Measurements from ENCODE around the gene COL23A1. TPM values are rescaled to one million over a fixed set of nuclear protein-coding genes. Genes with fewer than 3 reads are reported as not detected.

Gene COL23A1
- total RNA-seq, 4 donors from 2014 or later = 0.83 to 1.8 (median 1.5) TPM

- WGBS = 32% methylated on average over 7 of the region's 7 CpGs
- Histone ChIP-seq H3K27ac (replicated peaks in 1 of 4) (peak overlapping the region; percentile 25 to 65 (median 51)), H3K4me3 (no peak overlapping the region), H3K4me1 (peaks cover 13 to 32% (median 26%) of the 10 kb centered on the region in 4 donors), H3K9me3 (no peaks in the 10 kb centered on the region), H3K27me3 (no peaks in the 10 kb centered on the region), H3K36me3 (no peaks in the 10 kb centered on the region)
- TF ChIP-seq POLR2AphosphoS5 (IDR thresholded peaks at IDR 0.05) (peak in 1 of 2 donors; percentile 21), POLR2A (IDR thresholded peaks at IDR 0.05; ENCODE audit: low read depth) (no peak), CTCF (IDR thresholded peaks at IDR 0.05) (no peak), EP300 (IDR thresholded peaks at IDR 0.05) (no peak)
- intact Hi-C loops (cut with DNase I) = no loop called here
- no peak for DNase-seq (ENCODE audit: extremely low spot score)
These were observed 47.7 kb downstream of the COL23A1 start for GRCh38 chr5:178542455-178542854.

- intact Hi-C loops (cut with DNase I) = no loop called here
- Histone ChIP-seq H3K4me1 (peaks cover 11 to 32% (median 26%) of the 10 kb centered on the region in 4 donors), H3K36me3 (no peaks in the 10 kb centered on the region), H3K27me3 (no peaks in the 10 kb centered on the region), H3K9me3 (no peaks in the 10 kb centered on the region), H3K27ac (replicated peaks in 1 of 4) (no peak overlapping the region), H3K4me3 (no peak overlapping the region)
- no peak for TF ChIP-seq POLR2A (IDR thresholded peaks at IDR 0.05; ENCODE audit: low read depth)
- WGBS = 96% methylated on average over 6 of the region's 6 CpGs
- DNase-seq (ENCODE audit: extremely low spot score) = no peak
These were observed 49.7 kb downstream of the COL23A1 start for GRCh38 chr5:178540526-178540925.

- H3K4me1 ChIP-seq = peaks cover 11 to 35% (median 26%) of the 10 kb centered on the region in 4 donors
- no peaks in the 10 kb centered on the region for H3K9me3 ChIP-seq
- TF ChIP-seq POLR2AphosphoS5 (IDR thresholded peaks at IDR 0.05) (no peak), POLR2A (IDR thresholded peaks at IDR 0.05; ENCODE audit: low read depth) (no peak), CTCF (IDR thresholded peaks at IDR 0.05) (no peak), EP300 (IDR thresholded peaks at IDR 0.05) (no peak)
- no peaks in the 10 kb centered on the region for H3K36me3 ChIP-seq
- no peak overlapping the region for H3K4me3 ChIP-seq
- peak overlapping the region in 1 of 4 donors; percentile 40 for H3K27ac ChIP-seq (replicated peaks in 1 of 4)
- DNase-seq (ENCODE audit: extremely low spot score) = no peak
- intact Hi-C loops (cut with DNase I) = no loop called here
- H3K27me3 ChIP-seq = no peaks in the 10 kb centered on the region
- WGBS = 64% methylated on average over 7 of the region's 7 CpGs
These were observed 51.4 kb downstream of the COL23A1 start for GRCh38 chr5:178538741-178539229.

- peaks cover 11 to 29% (median 22%) of the 10 kb centered on the region in 4 donors for H3K4me1 ChIP-seq
- no peak overlapping the region for H3K4me3 ChIP-seq
- TF ChIP-seq POLR2AphosphoS5 (IDR thresholded peaks at IDR 0.05) (no peak), CTCF (IDR thresholded peaks at IDR 0.05) (no peak), EP300 (IDR thresholded peaks at IDR 0.05) (no peak), POLR2A (IDR thresholded peaks at IDR 0.05; ENCODE audit: low read depth) (no peak)
- no peak for DNase-seq (ENCODE audit: extremely low spot score)
- H3K9me3 ChIP-seq = no peaks in the 10 kb centered on the region
- no peaks in the 10 kb centered on the region for H3K27me3 ChIP-seq
- no peaks in the 10 kb centered on the region for H3K36me3 ChIP-seq
- WGBS = 76% methylated on average over 29 of the region's 31 CpGs
- intact Hi-C loops (cut with DNase I) = no loop called here
- H3K27ac ChIP-seq (replicated peaks in 1 of 4) = no peak overlapping the region
These were observed 52.5 kb downstream of the COL23A1 start for GRCh38 chr5:178537467-178538371.
